Measurements from ENCODE around the gene DCDC2C. TPM values are rescaled to one million over a fixed set of nuclear protein-coding genes. Genes with fewer than 3 reads are reported as not detected.

The DCDC2C gene
- total RNA-seq, 6 experiments from 2014 or later, result not detected

GRCh38 chr2:3864943-3865865, 161.8 kb downstream of the DCDC2C start:
- no peak overlapping the region for H3K4me3 Mint-ChIP-seq
- H3K27me3 Mint-ChIP-seq (ENCODE audit: insufficient read depth), result no peaks in the 10 kb centered on the region; the same call in 1 of the 2 replicates
- no peaks in the 10 kb centered on the region for H3K36me3 Mint-ChIP-seq (ENCODE audit: low read depth)
- no peak overlapping the region for H3K27ac Mint-ChIP-seq
- DNase-seq, result no peak
- no peaks in the 10 kb centered on the region for H3K4me1 Mint-ChIP-seq (ENCODE audit: low read depth)
- no peak for TF ChIP-seq CTCF (IDR thresholded peaks at IDR 0.05)
- H3K9me3 Mint-ChIP-seq, result peaks cover 38% of the 10 kb centered on the region

GRCh38 chr2:3867469-3867868, 164.1 kb downstream of the DCDC2C start:
- TF ChIP-seq CTCF (IDR thresholded peaks at IDR 0.05), result no peak
- no peak for DNase-seq
- Mint-ChIP-seq H3K4me1 (ENCODE audit: low read depth) (no peaks in the 10 kb centered on the region), H3K27me3 (ENCODE audit: insufficient read depth) (no peaks in the 10 kb centered on the region; the same call in 1 of the 2 replicates), H3K4me3 (no peak overlapping the region), H3K27ac (no peak overlapping the region), H3K36me3 (ENCODE audit: low read depth) (no peaks in the 10 kb centered on the region), H3K9me3 (peaks cover 42% of the 10 kb centered on the region)

- Mint-ChIP-seq H3K27ac (no peak overlapping the region), H3K9me3 (peaks cover 46% of the 10 kb centered on the region), H3K27me3 (ENCODE audit: insufficient read depth) (no peaks in the 10 kb centered on the region; the same call in 1 of the 2 replicates)
These were observed 164.8 kb downstream of the DCDC2C start for GRCh38 chr2:3868012-3868805.

GRCh38 chr2:3870222-3870621, 166.8 kb downstream of the DCDC2C start:
- Mint-ChIP-seq H3K27me3 (ENCODE audit: insufficient read depth) (no peaks in the 10 kb centered on the region; the same call in 1 of the 2 replicates), H3K4me3 (no peak overlapping the region), H3K36me3 (ENCODE audit: low read depth) (no peaks in the 10 kb centered on the region), H3K4me1 (ENCODE audit: low read depth) (no peaks in the 10 kb centered on the region), H3K27ac (no peak overlapping the region), H3K9me3 (peaks cover 51% of the 10 kb centered on the region)
- DNase-seq, result no peak
- TF ChIP-seq CTCF (IDR thresholded peaks at IDR 0.05), result no peak

More at GRCh38 chr2:3868012-3868805, 164.8 kb downstream of the DCDC2C start:
- no peak for TF ChIP-seq CTCF (IDR thresholded peaks at IDR 0.05)
- H3K4me3 Mint-ChIP-seq, result no peak overlapping the region
- no peaks in the 10 kb centered on the region for H3K36me3 Mint-ChIP-seq (ENCODE audit: low read depth)
- no peaks in the 10 kb centered on the region for H3K4me1 Mint-ChIP-seq (ENCODE audit: low read depth)
- DNase-seq, result no peak

GRCh38 chr2:3871002-3871401, 167.6 kb downstream of the DCDC2C start:
- Mint-ChIP-seq H3K36me3 (ENCODE audit: low read depth) (no peaks in the 10 kb centered on the region), H3K27me3 (ENCODE audit: insufficient read depth) (no peaks in the 10 kb centered on the region; the same call in 1 of the 2 replicates), H3K4me3 (no peak overlapping the region), H3K27ac (no peak overlapping the region), H3K9me3 (peaks cover 53% of the 10 kb centered on the region), H3K4me1 (ENCODE audit: low read depth) (no peaks in the 10 kb centered on the region)
- no peak for DNase-seq
- TF ChIP-seq CTCF (IDR thresholded peaks at IDR 0.05), result no peak

Data from HFFc6 (cell line).